Subcutaneous abdominal adipose tissue (tissue), 5 donors: ENCODE measurements around the gene LRP1B.

Experiments
- H3K27ac ChIP-seq: one replicate; pipeline ENCODE4 v1.7.0; 2013; ENCODE audit warnings: low read depth, mild to moderate bottlenecking, inconsistent platforms, low read length, moderate library complexity
- H3K27me3 ChIP-seq, 5 donors: one replicate each; pipeline ENCODE4 v1.7.0; 2013; ENCODE audit warnings: low read length in 5 of 5, inconsistent platforms in 1 of 5; ENCODE audit not compliant: control insufficient read depth in 5 of 5, insufficient read depth in 4 of 5
- H3K36me3 ChIP-seq, 5 donors: one replicate each; pipeline ENCODE4 v1.7.0; 2013; ENCODE audit warnings: low read length in 5 of 5; ENCODE audit not compliant: control insufficient read depth in 5 of 5, insufficient read depth in 5 of 5
- H3K4me1 ChIP-seq, 5 donors: one replicate each; pipeline ENCODE4 v1.7.0; 2013; ENCODE audit warnings: low read length in 5 of 5, mild to moderate bottlenecking in 3 of 5, moderate library complexity in 1 of 5; ENCODE audit not compliant: control insufficient read depth in 5 of 5, insufficient read depth in 5 of 5
- H3K4me3 ChIP-seq, 5 donors: one replicate each; pipeline ENCODE4 v1.7.0; 2013; ENCODE audit warnings: low read length in 5 of 5, low read depth in 1 of 5
- H3K9ac ChIP-seq, 5 donors: one replicate each; pipeline ENCODE4 v1.7.0; 2013; ENCODE audit warnings: low read length in 5 of 5, mild to moderate bottlenecking in 4 of 5, moderate library complexity in 3 of 5
- H3K9me3 ChIP-seq, 5 donors: one replicate each; pipeline ENCODE4 v1.7.0; 2013; ENCODE audit warnings: low read length in 5 of 5; ENCODE audit not compliant: control insufficient read depth in 5 of 5
- donor health status: healthy.
- donor health status: healthy.
- donor health status: healthy.
- donor health status: healthy.
- donor health status: healthy.

Gene LRP1B

GRCh38 chr2:141728142-141728541 is 402.7 kb downstream of the LRP1B start:
- no peak overlapping the region for H3K27ac ChIP-seq
- H3K27me3 ChIP-seq = no peaks in the 10 kb centered on the region
- no peaks in the 10 kb centered on the region for H3K4me1 ChIP-seq
- no peaks in the 10 kb centered on the region for H3K36me3 ChIP-seq
- no peaks in the 10 kb centered on the region for H3K9me3 ChIP-seq
- H3K9ac ChIP-seq = no peak overlapping the region
- no peak overlapping the region for H3K4me3 ChIP-seq

- Histone ChIP-seq H3K9me3 (no peaks in the 10 kb centered on the region), H3K9ac (no peak overlapping the region), H3K4me3 (no peak overlapping the region), H3K36me3 (no peaks in the 10 kb centered on the region), H3K27me3 (no peaks in the 10 kb centered on the region), H3K27ac (no peak overlapping the region), H3K4me1 (no peaks in the 10 kb centered on the region)
Observed at GRCh38 chr2:141724426-141724825, 406.4 kb downstream of the LRP1B start.

GRCh38 chr2:141723814-141724213 is 407.0 kb downstream of the LRP1B start:
- H3K36me3 ChIP-seq = no peaks in the 10 kb centered on the region

GRCh38 chr2:141720476-141720875 is 410.3 kb downstream of the LRP1B start:
- H3K27me3 ChIP-seq = no peaks in the 10 kb centered on the region
- H3K36me3 ChIP-seq = no peaks in the 10 kb centered on the region
- no peak overlapping the region for H3K4me3 ChIP-seq
- no peak overlapping the region for H3K9ac ChIP-seq
- peaks cover 0 to 8% (median 0%) of the 10 kb centered on the region in 5 donors for H3K4me1 ChIP-seq
- no peaks in the 10 kb centered on the region for H3K9me3 ChIP-seq
- H3K27ac ChIP-seq = no peak overlapping the region

More at GRCh38 chr2:141723814-141724213, 407.0 kb downstream of the LRP1B start:
- no peak overlapping the region for H3K9ac ChIP-seq
- H3K27me3 ChIP-seq = no peaks in the 10 kb centered on the region
- H3K27ac ChIP-seq = no peak overlapping the region
- H3K9me3 ChIP-seq = no peaks in the 10 kb centered on the region
- no peak overlapping the region for H3K4me3 ChIP-seq
- H3K4me1 ChIP-seq = no peaks in the 10 kb centered on the region

- no peaks in the 10 kb centered on the region for H3K9me3 ChIP-seq
- H3K4me1 ChIP-seq = peaks cover 2 to 33% (median 19%) of the 10 kb centered on the region in 5 donors
- no peak overlapping the region for H3K9ac ChIP-seq
- H3K4me3 ChIP-seq = no peak overlapping the region
- H3K36me3 ChIP-seq = no peaks in the 10 kb centered on the region
- H3K27me3 ChIP-seq = no peaks in the 10 kb centered on the region
- no peak overlapping the region for H3K27ac ChIP-seq
Observed at GRCh38 chr2:141714496-141714895, 416.3 kb downstream of the LRP1B start.

GRCh38 chr2:141711627-141712026 is 419.2 kb downstream of the LRP1B start:
- Histone ChIP-seq H3K27me3 (no peaks in the 10 kb centered on the region), H3K4me1 (peaks cover 2 to 26% (median 19%) of the 10 kb centered on the region in 5 donors), H3K9ac (no peak overlapping the region), H3K36me3 (no peaks in the 10 kb centered on the region), H3K9me3 (no peaks in the 10 kb centered on the region), H3K27ac (no peak overlapping the region), H3K4me3 (no peak overlapping the region)

- Histone ChIP-seq H3K36me3 (no peaks in the 10 kb centered on the region), H3K4me1 (peaks cover 2 to 26% (median 19%) of the 10 kb centered on the region in 5 donors), H3K27me3 (no peaks in the 10 kb centered on the region), H3K9me3 (no peaks in the 10 kb centered on the region), H3K4me3 (no peak overlapping the region), H3K27ac (no peak overlapping the region), H3K9ac (no peak overlapping the region)
Observed at GRCh38 chr2:141710589-141711239, 420.1 kb downstream of the LRP1B start.

GRCh38 chr2:141709756-141710155 is 421.1 kb downstream of the LRP1B start:
- no peaks in the 10 kb centered on the region for H3K27me3 ChIP-seq
- no peak overlapping the region for H3K27ac ChIP-seq
- no peak overlapping the region for H3K9ac ChIP-seq
- peaks cover 2 to 21% (median 14%) of the 10 kb centered on the region in 5 donors for H3K4me1 ChIP-seq
- no peak overlapping the region for H3K4me3 ChIP-seq
- no peaks in the 10 kb centered on the region for H3K9me3 ChIP-seq
- H3K36me3 ChIP-seq = no peaks in the 10 kb centered on the region

- Histone ChIP-seq H3K36me3 (no peaks in the 10 kb centered on the region), H3K4me1 (peaks cover 0 to 12% (median 10%) of the 10 kb centered on the region in 5 donors), H3K9me3 (no peaks in the 10 kb centered on the region), H3K27me3 (no peaks in the 10 kb centered on the region), H3K27ac (no peak overlapping the region), H3K4me3 (no peak overlapping the region), H3K9ac (no peak overlapping the region)
Observed at GRCh38 chr2:141707486-141707885, 423.3 kb downstream of the LRP1B start.

GRCh38 chr2:141704541-141704940 is 426.3 kb downstream of the LRP1B start:
- Histone ChIP-seq H3K4me1 (no peaks in the 10 kb centered on the region), H3K36me3 (no peaks in the 10 kb centered on the region), H3K27me3 (no peaks in the 10 kb centered on the region), H3K9me3 (no peaks in the 10 kb centered on the region), H3K4me3 (no peak overlapping the region), H3K27ac (no peak overlapping the region), H3K9ac (no peak overlapping the region)
